Measurements from ENCODE around the gene ARPC2. TPM values are rescaled to one million over a fixed set of nuclear protein-coding genes. Genes with fewer than 3 reads are reported as not detected.

The ARPC2 gene
- polyA plus RNA-seq, 3 donors: 228 to 253 (median 236) TPM

DNA sequence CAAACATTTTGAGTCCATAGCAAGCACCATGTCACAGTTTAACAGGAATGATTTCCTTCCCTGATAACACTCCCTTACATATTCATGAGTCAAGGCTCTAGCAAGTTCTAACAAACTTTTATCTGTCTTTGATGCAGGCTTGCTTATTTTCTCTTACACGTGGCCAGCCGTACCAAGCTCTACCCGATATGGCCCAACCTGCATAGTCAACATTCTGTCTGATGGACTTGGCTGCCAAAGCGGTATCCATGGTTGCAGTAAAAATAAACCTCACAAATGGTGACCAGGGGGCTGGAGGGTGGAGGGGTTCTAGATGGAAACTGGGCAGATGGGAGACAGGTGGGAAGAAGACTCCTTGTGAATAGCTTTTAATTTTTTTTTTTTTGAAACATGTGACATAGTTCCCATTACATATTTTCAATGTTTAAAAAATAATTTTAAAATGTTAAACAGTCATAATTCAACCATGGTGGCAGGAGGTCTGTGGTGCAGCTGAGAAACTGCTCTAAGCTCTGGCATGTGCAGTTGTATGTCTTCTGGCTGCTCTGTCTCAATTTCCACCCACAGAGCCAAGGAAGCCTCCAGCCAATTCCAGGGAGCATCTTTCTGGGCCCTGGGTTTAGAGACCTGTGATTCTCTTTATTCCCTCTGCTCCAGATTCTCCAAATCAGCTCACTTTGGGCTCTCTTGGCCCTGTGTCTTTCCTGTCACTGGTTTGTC is 29.5 kb upstream of the ARPC2 start:
- no peak for DNase-seq (ENCODE audit: extremely low read depth in 1 of 11, low read depth in 9 of 11, low spot score in 4 of 11)

DNA sequence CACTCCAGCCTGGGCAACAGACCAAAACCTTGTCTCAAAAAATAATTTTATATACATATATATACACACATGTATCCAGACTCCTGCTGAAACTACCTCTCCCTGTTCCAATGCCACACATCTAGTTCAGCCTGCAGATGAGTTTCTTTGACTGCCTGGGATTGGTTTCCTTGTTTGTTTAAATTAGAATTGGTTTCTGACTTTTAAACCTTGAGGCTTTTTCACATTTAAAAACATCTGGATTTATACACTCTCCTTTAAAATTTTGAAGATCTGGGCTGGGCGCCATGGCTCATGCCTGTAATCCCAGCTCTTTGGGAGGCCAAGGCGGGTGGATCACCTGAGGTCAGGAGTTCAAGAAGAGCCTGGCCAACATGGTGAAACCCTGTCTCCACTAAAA is 28.5 kb upstream of the ARPC2 start:
- DNase-seq (ENCODE audit: extremely low read depth in 1 of 11, low read depth in 9 of 11, low spot score in 4 of 11): no peak

DNA sequence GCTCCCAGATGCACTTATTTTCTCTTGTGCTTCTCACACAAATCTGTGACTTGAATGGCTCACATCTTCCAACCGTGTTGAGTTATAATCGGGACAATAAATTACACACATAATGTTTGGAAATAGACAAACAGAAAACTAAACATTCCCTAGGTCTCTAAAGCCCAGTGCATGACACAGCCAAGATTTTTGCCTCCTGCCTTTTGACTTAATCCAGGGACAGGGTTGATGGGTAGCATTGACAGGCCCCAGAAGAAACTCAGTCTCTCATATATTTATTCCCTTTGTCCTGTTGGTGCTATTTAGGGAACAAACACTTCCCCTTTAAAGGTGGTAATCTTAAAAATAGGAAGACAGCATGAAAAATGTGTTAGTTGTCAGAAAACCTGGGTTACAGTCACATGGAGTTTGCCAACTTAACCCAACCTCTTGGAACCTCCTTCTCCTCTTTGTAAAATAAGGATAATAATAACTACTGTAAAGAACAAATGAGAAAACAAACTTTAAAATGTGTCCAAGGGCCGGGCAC is 24.0 kb upstream of the ARPC2 start:
- no peak for DNase-seq (ENCODE audit: extremely low read depth in 1 of 11, low read depth in 9 of 11, low spot score in 4 of 11)

DNA sequence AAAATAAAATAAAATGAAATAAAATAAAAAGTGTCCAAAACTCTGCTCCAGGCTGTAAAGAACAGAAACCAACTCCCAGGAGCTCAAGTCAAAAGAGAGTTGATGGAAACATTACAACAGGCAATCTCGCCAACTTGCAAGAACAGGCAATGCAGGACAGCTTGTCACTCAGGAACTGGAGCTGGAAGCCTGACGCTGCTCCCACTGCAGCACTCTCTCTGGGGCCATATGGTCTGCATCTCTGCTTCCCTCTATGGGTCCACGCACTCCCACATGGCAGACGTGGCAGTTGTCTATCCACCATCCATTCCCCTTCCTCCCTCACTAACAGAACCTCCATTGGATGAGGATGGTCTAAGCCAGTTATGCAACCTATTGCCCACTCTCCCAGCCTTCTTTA is 23.3 kb upstream of the ARPC2 start:
- DNase-seq (ENCODE audit: extremely low read depth in 1 of 11, low read depth in 9 of 11, low spot score in 4 of 11): no peak

DNA sequence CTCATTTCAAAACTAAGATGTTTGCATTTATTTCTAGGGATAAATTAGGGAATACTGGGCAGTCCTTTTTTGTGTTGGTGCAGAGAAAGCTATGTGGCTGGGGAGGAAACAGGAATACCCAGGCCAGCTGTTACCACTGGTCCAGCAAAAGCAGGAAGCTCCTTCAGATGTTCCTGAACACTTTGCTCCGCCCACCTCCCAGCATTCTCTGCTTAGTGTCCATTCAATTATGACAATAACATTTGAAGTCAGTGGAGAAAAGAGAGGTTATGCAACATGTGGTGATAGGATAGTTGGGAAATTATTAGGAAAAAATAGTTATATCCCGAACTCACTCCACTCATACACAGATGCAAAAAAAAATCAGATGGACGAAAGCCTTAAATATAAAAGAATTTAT is 22.1 kb upstream of the ARPC2 start:
- no peak for DNase-seq (ENCODE audit: extremely low read depth in 1 of 11, low read depth in 9 of 11, low spot score in 4 of 11)

DNA sequence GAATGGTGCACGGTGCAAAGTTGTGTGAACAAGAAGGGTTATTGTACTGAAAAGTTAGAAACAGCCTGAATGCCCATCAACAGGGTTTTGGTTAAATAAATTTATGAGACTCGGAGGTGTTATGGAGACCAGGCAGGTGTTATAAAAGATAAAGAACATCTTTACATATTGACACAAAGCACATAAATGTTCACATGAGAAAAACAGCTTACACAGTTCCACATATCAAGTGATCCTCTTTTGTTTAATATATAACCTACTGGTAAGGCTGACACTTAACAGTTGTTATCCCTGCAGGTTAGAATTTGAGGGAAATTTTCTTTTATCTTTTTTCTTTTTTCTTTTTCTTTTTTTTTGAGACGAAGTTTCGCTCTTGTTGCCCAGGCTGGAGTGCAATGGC is 20.0 kb upstream of the ARPC2 start:
- DNase-seq (ENCODE audit: extremely low read depth in 1 of 11, low read depth in 9 of 11, low spot score in 4 of 11): no peak

DNA sequence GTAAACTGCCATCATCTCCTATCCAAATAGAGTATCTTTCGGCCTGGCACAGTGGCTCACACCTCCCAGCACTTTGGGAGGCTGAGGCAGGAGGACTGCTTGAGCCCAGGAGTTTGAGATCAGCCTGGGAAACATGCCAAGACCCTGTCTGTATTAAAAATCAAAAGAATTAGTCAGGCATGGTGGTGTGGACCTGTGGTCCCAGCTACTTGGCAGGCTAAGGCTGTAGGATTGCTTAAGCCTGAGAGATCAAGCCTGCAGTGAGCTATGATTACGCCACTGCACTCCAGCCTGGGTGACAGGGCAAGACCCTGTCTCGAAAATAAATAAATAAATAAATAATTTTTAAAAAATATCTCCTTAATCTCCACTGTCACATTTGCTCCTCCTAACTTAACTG is 14.7 kb upstream of the ARPC2 start:
- no peak for DNase-seq (ENCODE audit: extremely low read depth in 1 of 11, low read depth in 9 of 11, low spot score in 4 of 11)

DNA sequence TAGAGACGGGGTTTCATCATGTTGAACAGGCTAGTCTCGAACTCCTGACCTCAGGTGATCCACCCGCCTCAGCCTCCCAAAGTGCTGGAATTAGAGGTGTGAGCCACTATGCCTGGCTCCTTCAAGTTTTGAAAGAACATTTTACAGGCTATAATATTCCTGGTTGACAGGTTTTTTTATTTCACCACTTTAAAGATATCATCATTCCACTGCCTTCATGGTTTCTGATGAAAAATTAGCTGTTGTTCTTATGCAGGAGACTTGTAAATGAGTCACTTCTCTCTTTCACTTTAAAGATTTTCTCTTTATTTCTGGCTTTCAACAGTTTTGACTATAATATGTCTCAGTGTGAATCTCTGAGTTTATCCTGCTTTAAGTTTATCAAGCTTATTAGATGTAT is 7.9 kb upstream of the ARPC2 start:
- DNase-seq (ENCODE audit: extremely low read depth in 1 of 11, low read depth in 9 of 11, low spot score in 4 of 11): no peak

DNA sequence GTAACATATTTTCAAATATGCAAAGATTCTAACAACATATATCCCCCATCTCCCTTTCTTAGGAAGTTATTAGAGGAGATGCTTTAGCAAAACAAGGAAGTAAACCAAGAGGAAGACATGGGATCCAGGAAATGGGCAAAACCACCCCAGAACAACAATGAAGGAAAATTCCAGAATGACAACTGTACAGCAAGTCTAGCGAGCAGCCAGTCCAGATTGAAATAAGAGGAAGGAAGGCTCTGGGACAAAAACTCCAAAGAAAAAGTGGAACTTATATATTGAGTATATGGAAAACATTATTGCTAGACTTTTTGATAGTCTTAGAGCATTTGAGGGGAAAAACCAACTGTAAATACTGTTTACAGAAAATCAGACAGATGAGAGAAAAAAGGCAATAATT is 2.9 kb upstream of the ARPC2 start:
- DNase-seq (ENCODE audit: extremely low read depth in 1 of 11, low read depth in 9 of 11, low spot score in 4 of 11): no peak

DNA sequence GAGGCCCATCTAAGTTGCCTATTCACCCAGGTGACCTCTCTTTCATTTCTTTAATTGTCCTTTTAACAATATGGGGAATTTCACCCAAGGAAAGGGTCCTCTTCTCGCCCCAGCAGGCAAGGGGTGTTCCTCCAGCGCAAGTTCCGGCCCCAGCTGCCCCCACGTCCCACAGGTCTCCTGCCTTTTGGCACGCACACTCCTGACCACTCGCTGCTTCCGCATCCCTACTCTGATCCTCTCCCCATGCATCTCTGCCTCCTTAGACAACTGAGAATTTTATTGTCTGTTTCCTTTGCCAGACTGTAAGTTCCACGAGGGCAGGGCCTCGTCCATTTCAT is 684 bp upstream of the ARPC2 start:
- DNase-seq (ENCODE audit: extremely low read depth in 1 of 11, low read depth in 9 of 11, low spot score in 4 of 11): no peak

DNA sequence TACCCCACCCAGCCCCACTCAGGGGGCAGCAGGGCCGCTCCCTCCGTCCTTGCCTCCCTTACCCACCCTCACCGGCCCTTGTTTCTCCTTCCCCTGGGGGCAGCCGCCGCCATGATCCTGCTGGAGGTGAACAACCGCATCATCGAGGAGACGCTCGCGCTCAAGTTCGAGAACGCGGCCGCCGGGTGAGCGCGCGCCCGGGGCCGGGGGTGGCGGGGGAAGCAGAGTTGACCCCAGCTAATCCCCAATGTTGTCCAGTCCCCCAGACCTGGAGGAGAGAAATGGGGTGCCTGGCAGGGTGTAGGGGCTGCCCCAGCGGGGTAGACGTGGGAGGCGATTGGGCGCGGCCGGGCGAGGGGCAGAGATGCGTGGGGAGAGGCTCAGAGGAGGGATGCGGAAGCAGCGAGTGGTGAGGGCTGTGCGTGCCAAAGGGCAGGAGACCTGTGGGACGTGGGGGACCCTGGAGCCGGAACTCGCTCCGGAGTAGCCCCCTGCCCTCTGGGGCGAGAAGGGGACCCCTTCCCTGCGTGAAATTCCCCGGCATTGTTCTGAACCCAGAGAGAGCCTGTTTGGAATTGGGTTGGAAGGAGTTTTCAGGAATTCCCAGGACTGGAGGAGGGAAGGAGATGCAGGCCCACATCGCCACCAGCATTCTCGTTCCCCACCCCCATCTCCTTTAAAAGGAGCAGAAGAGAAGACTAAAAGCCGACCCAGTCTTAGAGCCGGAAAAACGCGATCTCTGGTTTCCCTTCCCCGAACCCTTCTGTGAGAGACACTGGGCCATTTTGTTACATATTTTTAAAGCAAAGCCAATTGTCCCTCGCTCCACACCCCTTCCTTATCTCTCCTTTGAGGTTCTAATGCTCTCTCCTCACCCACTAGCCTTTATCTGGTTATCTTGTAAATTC is 625 bp downstream of the ARPC2 start:
- DNase-seq (ENCODE audit: extremely low read depth in 1 of 11, low read depth in 9 of 11, low spot score in 4 of 11): peak in 2 of 11 donors; percentile 18 to 28

DNA sequence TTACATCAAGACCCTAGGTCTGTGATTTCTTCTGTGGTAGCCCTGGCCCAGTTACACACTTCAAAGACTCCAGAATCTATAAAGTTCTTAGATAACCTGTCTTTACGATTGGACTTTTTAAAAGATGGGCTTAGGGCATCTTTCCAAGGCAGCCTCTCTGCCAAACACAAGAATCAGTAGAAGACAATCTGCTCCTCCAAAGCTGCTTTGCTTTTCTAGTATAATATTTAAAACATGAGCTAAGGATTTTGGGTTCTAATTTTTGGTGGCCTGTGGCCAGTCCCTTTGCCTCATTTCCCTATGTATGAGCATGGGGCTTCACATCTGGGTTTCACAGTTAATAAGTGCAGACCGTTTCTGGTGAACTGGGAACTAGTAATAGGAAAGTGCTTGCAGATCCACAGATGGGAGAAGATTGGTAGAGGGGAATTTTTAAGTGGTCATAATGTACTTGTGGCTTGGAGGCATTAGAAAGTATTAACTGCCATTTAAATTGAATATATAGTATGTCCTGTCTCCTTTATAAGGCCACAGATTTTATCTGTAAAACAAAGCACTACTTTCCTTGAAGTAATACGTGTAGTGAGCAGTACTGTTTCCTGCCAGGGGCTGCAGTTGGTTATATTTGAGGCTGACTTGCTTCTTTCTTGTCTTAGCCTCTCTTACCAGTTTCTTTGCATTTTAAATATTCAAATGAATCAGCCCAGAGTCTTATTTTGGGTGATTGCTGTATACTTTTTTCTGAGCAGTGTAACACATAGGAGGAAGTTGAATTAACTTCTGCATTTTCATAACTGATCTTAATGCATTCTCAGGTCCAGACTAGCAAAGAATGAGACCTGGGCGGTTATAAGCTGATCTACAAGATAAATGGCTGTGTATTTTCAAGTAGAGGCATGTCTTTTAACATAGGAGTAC is 1.5 kb downstream of the ARPC2 start:
- no peak for DNase-seq (ENCODE audit: extremely low read depth in 1 of 11, low read depth in 9 of 11, low spot score in 4 of 11)

DNA sequence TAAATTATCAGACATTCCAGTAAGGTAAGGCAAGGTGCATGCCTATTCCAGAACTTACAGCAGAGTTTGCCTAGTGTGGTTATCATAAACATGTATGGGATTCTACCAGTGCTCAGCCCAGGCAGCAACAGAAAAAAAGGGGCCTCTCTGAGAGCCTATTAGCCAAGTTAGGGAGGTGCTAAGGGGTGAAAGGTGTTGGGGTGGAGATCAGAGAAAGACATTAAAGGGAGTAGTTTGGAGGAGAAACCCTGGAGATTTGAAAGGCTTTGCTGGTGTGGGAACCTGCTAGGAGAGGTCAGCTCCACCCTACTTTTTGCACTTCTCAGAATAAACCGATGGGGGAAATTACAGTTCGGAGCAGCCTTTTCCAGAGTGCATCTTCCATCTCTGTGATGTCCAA is 2.9 kb downstream of the ARPC2 start:
- DNase-seq (ENCODE audit: extremely low read depth in 1 of 11, low read depth in 9 of 11, low spot score in 4 of 11): no peak

DNA sequence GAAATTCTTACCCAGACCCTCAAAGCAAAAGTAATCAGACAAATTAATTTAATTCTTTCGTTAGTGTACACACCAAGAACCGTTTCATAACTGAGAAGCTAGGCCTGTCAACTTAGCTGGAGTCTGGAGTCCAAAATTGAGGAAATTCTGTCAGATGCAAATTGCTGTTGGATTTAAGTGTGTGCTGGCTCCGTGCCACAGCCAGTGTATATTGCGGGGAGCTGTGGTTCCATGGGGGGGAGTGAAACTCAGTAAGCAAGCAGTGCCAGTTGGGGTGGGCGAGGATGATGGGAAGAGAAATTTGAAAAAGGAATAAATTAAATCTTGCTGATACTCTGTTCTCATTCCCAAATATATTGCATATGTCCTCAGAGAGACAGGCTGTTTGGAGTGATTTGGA is 4.0 kb downstream of the ARPC2 start:
- DNase-seq (ENCODE audit: extremely low read depth in 1 of 11, low read depth in 9 of 11, low spot score in 4 of 11): no peak

DNA sequence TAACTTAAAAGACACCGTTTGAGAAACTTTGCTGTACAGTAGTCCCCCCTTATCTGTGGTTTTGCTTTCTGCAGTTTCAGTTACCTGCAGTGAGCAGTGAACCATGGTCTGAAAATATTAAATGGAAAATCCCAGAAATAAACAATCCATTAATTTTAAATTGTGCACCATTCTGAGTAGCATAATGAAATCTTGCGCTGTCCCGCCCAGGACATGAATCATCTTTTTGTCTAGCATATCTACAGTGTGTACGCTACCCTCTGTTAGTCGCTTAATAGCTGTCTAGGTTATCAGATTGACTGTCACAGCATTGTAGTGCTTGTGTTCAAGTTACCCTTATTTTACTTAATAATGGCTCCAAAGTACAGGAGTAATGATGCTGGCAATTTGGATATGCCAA is 6.1 kb downstream of the ARPC2 start:
- DNase-seq (ENCODE audit: extremely low read depth in 1 of 11, low read depth in 9 of 11, low spot score in 4 of 11): no peak

DNA sequence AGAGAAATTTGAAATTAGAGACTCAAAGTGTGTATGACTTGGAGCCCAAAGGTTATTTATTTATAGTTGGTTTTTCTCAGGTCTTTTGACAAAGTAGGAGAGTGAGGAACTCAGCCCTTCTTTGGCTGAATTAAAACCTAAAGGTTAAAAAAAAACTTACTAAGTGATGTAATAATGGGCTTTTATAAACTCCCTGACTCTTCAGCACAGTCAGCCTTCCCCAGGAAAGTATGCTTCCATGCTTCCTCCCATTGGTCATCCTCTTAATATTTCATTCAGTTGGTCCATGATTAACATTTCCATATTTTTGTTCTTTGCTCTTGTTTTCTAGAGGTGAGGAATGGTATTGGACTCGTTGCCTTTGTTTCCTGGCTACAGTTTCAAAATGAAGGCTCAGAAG is 7.2 kb downstream of the ARPC2 start:
- DNase-seq (ENCODE audit: extremely low read depth in 1 of 11, low read depth in 9 of 11, low spot score in 4 of 11): no peak

DNA sequence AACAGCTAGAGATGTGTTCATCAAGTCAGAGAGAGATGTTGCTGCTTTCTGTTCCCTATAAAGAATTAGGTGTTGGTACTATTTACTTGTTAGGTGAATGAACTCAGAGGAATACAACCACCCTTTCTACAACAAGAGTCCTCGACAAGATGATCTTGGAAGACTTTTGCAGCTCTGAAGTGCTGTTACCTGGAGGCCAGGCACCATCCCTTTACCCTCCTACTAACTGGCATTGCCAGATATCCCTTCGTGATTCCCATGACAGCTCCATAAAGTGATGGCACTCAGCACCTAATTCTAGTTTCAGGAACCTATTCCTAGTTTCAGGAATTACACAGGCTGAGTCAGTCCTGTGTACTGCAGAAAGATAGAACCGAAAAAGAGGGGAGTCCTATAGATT is 9.9 kb downstream of the ARPC2 start:
- no peak for DNase-seq (ENCODE audit: extremely low read depth in 1 of 11, low read depth in 9 of 11, low spot score in 4 of 11)

DNA sequence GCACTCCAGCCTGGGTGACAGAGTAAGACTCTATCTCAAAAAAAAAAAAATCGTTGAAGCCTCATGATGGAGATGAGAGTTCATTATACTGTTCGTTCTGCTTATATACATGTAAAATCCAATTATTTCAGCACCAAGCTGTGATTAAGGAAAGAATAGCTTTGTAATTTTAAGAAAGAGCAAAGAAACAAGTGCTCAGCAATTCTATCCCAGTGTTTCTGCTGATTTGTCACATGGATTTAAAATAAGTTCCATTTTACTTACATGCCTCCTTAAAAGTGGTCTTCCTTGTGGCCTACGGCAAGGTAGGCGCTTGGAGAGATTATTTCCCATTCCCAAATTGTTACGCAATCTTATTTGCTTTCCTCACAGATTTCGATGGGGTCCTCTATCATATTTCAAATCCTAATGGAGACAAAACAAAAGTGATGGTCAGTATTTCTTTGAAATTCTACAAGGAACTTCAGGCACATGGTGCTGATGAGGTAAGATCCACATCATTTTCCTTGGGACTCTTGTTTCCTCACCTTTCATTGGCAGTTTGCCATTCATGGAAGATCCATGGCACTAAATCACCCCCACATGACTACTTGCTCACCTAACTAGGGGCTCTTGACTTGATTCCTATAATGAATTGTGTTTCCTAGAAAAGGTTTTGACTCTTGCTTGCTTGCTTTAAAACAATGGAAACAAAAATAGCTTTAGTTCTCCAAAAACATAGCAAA is 11.5 kb downstream of the ARPC2 start:
- DNase-seq (ENCODE audit: extremely low read depth in 1 of 11, low read depth in 9 of 11, low spot score in 4 of 11): no peak

DNA sequence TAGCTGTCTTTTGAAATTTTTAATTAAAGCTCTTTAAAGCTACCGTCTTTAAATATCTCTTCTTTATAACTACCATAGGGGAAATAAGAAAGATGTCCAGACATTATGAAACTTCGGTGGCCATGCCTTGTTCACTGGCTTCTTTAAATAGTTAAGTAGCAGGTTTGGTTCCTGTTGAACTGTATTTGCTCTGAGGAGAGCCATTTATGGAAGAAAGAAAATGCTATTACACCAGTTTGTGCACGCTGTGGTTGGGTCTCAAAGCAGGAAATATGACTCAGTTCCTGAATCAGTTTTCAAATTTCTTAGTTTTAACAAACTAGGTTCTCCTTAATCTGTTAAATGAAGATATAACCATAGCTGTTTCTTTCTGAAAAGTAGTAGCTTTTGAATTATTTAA is 12.2 kb downstream of the ARPC2 start:
- no peak for DNase-seq (ENCODE audit: extremely low read depth in 1 of 11, low read depth in 9 of 11, low spot score in 4 of 11)
